Left renal cortex interstitium (tissue), 4 donors: ENCODE results near the gene CEP350. TPM values are rescaled to one million over a fixed set of nuclear protein-coding genes. Genes with fewer than 3 reads are reported as not detected.

Experiments
- DNase-seq, 4 donors: peaks; one replicate each; pipeline ENCODE4 v3.0.0-alpha.2; 2013; ENCODE audit warnings: low read depth in 4 of 4, low spot score in 2 of 4, missing footprints in 1 of 4
- polyA plus RNA-seq, 4 donors: library from polyadenylated mRNA; unstranded; fragments of 120-200 nt; gene quantifications; one replicate each; pipeline ENCODE4 v1.2.1, GENCODE V29; 2013; ENCODE audit not compliant: insufficient read length in 4 of 4

The CEP350 gene
- polyA plus RNA-seq, 4 donors, result 23.9 to 31.5 (median 28.2) TPM

- no peak for DNase-seq
Observed at GRCh38 chr1:180152588-180152987, 198.0 kb downstream of the CEP350 start.

- DNase-seq, result no peak
Observed at GRCh38 chr1:180153032-180153431, 198.4 kb downstream of the CEP350 start.

- DNase-seq, result no peak
Observed at GRCh38 chr1:180154003-180154324, 199.4 kb downstream of the CEP350 start.

- peak; percentile 73 to 82 (median 76) for DNase-seq
Observed at GRCh38 chr1:180154325-180155181, 199.9 kb downstream of the CEP350 start, which contains the start of gene QSOX1. QSOX1 (plus strand) TSS chr1:180154869; CDS start chr1:180154908, 39 bp downstream.

- peak in 1 of 4 donors; percentile 13 for DNase-seq
Observed at GRCh38 chr1:180155182-180155682, 200.6 kb downstream of the CEP350 start.

GRCh38 chr1:180156201-180156600 is 201.6 kb downstream of the CEP350 start:
- no peak for DNase-seq

GRCh38 chr1:180156631-180157091 is 202.1 kb downstream of the CEP350 start:
- no peak for DNase-seq

GRCh38 chr1:180157108-180157507 is 202.5 kb downstream of the CEP350 start:
- no peak for DNase-seq

GRCh38 chr1:180157576-180158057 is 203.0 kb downstream of the CEP350 start:
- DNase-seq, result no peak

- DNase-seq, result no peak
Observed at GRCh38 chr1:180158149-180159147, 203.8 kb downstream of the CEP350 start.

- DNase-seq, result no peak
Observed at GRCh38 chr1:180160357-180160756, 205.7 kb downstream of the CEP350 start.

- DNase-seq, result no peak
Observed at GRCh38 chr1:180163041-180163440, 208.4 kb downstream of the CEP350 start.

Other genes starting within 250 kb of the CEP350 start
- 1 to 10 TPM in 1 of 4 donors, under 1 TPM in 3; 0.52 to 1.0 (median 0.63) TPM for gene FAM163A, start 211.5 kb upstream of the CEP350 start, polyA plus RNA-seq
- 10 to 100 TPM; 27.0 to 42.4 (median 34.0) TPM for gene TOR1AIP2, start 77.0 kb upstream of the CEP350 start, polyA plus RNA-seq
- 10 to 100 TPM; 44.0 to 58.7 (median 47.6) TPM for gene TOR1AIP1, start 72.5 kb upstream of the CEP350 start, polyA plus RNA-seq
- gene QSOX1, start 200.1 kb downstream of the CEP350 start, polyA plus RNA-seq, result 10 to 100 TPM; 52.7 to 73.5 (median 63.2) TPM